Measurements from ENCODE around the gene NECAB2.

The NECAB2 gene

DNA sequence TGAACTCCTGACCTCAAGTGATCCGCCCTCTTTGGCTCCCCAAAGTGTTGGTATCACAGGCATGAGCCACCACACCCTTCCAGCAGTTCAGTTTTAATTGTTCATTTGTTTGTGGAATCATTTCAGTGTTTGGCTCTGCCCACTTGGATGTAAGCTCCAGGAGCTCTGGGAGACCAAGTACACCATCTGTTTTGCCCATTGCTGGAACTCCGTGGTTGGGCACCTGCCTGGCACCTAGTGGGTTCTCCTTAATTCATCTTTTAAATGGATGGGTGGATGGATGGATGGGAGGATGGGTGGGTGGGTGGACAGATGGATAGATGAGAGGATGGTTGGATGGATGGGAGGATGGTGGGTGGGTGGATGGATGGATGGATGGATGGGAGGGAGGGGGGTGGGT is 953 bp upstream of the NECAB2 start:
- no peak for DNase-seq (ENCODE audit: low read depth, low spot score)

GRCh38 chr16:83968306-83968851 is 335 bp downstream of the NECAB2 start:
- no peak for DNase-seq (ENCODE audit: low read depth, low spot score)

GRCh38 chr16:83968891-83969649 is 1.0 kb downstream of the NECAB2 start:
- DNase-seq (ENCODE audit: low read depth, low spot score), result no peak

DNA sequence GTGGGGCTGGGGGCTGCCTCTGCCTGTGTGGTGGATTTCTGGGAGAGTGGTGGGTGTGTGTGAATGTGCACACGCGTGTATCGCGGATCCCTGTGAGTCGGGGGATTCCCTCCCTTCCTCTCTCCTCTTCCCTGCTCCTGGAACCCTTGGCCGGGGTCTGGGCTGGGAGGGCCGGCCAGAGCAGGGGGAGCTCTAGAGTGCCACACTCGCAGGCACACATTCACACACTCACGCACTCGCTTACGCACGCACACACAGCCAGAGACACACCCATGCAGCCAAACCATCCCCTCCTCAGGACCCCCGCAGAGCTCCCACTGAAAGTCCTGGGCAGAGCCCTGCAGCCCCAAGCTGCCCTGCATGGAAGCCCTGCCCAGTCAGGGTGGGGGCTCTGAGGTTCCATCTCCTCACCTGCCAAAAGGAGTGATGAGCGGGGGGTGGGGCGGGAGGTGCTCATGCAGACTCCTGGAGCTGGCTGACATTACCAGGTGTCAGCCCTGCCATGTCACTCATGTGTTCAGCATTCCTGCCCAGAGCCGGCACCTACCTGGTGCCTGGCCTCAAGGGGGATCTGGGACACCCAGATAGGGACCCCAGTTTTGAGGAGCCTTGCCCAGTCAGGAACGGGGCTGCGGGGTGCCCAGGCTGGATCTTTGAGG is 1.9 kb downstream of the NECAB2 start:
- DNase-seq (ENCODE audit: low read depth, low spot score), result no peak

GRCh38 chr16:83970430-83970815 is 2.4 kb downstream of the NECAB2 start:
- no peak for DNase-seq (ENCODE audit: low read depth, low spot score)

DNA sequence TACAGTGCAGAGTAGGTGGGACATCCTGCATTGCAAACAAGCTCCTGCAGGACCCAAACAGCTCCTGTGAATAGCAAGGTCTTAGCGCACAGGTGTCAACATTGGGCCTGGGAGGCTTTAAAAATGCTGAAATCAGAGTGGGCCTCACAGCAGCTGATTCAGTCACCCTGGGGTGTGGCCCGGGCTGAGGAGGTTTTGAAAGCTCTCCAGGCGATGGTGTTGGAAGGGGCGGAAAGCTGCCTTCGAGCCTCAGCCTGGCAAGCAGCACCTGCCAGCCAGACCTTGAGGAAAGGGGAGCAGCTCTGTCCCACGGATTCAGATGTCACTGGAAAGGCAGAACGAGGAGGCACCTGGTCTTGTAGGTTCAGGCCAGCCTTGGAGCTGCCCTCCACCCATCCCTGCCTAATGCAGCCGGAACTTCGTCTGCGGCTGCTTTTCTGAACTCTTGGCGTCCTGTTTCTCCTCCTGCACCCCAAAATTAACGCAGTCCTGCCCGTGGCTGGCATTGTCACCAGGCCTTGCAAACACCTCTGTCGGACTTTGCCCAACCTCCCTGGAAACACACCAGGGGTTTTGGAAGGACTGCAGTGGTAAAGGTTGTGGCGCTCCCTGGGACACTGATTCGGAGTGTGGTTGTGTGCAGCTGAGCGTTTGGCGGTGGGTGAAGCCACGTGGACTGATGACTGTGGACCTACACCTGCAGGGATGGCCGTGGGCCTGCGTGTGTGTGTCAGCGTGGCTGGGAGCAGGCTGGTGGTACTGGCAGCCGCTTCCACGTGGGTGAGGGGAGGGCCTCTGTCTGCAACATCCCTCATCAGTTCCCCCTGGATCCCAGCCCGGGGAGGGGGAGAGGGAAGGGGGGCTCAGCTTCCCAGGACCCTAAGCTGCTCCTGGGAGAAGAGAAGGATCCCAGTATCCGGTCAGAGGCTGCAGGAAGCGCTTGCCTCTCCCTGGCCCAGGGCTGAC is 3.4 kb downstream of the NECAB2 start:
- no peak for DNase-seq (ENCODE audit: low read depth, low spot score)

DNA sequence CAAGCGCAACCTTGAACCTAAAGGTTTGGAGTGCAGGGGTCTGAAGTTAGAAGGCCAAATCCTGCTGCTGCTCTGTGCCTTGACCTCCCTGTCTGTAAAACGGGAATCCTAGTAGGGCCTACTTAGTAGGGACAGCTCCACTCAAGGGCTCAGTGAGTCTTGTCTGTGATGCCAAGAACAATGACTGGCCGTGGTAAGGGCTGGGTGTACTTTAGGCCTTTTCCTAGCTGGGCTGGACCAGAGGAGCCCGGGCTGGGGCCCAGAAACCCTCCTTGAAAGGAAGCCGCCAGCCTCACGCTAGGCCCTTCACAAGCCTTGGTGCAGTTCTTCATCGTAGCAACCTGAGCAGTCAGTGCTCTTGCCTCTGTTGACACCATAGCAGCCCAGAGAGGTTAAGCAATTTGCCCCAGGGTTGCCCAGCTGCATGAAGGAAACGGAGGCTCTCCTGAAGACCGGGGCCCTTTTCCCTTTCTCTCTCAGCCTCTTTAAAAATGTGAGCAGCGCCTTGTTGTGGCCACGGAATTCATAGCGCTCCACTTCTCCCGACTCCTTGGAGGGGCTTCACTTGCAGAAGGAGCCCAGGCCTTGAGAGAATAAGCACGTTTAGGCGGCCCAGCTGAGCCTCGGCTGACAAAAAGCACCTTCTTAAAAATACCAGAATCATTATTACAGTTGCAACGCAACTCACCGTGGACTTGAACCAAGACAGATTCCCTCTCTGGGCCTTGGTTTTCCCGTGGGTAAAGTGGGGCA is 4.4 kb downstream of the NECAB2 start:
- no peak for DNase-seq (ENCODE audit: low read depth, low spot score)

- DNase-seq (ENCODE audit: low read depth, low spot score), result no peak
Measured at GRCh38 chr16:83973077-83973476, 5.0 kb downstream of the NECAB2 start.

GRCh38 chr16:83973581-83974385 is 5.7 kb downstream of the NECAB2 start:
- DNase-seq (ENCODE audit: low read depth, low spot score), result no peak

DNA sequence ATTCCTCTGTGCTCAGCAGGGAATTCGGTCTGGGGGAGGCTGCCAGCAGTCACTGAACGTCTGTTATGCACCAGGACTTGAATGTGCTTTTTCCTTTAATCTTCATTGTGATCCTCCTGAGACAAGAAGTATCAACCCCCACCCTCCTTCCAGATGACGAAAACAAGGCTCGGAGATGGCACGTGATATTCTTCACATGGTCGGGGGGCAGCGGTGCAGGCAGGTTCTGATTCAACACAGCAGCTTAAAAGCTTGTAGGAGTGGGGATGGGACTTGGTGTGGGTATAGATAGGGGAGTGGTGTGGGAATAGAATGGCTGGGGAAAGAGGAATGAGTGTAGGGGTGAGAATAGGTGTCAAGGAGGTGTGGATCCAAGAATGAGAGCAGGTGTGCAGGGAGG is 6.4 kb downstream of the NECAB2 start:
- no peak for DNase-seq (ENCODE audit: low read depth, low spot score)

- no peak for DNase-seq (ENCODE audit: low read depth, low spot score)
Measured at GRCh38 chr16:83975590-83976260, 7.7 kb downstream of the NECAB2 start.

- DNase-seq (ENCODE audit: low read depth, low spot score), result no peak
Measured at GRCh38 chr16:83977056-83977815, 9.2 kb downstream of the NECAB2 start.

DNA sequence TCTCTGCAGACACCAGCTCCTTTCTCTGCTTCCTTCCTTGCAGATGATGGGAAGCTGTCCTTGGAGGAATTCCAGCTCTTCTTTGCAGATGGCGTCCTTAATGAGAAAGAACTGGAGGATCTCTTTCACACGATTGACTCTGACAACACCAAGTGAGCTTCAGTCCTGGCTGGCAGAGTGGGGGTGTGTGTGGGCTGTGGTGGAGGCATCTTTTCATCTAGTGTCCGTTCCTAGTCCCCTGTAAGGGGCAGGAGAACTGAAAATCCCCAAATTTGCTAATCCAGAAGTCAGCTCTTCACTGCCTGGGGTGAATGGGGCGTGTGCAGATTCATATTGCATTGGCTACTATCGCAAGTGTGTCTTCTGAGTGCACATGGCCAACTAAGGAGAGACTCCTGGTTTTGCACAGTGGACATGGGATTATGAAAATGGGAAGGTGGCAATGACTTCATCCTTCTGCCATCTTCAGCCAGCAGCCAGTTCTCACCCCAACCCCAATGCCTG is 10.4 kb downstream of the NECAB2 start:
- no peak for DNase-seq (ENCODE audit: low read depth, low spot score)

- no peak for DNase-seq (ENCODE audit: low read depth, low spot score)
Measured at GRCh38 chr16:83979441-83979840, 11.4 kb downstream of the NECAB2 start.

- DNase-seq (ENCODE audit: low read depth, low spot score), result no peak
Measured at GRCh38 chr16:83980794-83981193, 12.8 kb downstream of the NECAB2 start.

DNA sequence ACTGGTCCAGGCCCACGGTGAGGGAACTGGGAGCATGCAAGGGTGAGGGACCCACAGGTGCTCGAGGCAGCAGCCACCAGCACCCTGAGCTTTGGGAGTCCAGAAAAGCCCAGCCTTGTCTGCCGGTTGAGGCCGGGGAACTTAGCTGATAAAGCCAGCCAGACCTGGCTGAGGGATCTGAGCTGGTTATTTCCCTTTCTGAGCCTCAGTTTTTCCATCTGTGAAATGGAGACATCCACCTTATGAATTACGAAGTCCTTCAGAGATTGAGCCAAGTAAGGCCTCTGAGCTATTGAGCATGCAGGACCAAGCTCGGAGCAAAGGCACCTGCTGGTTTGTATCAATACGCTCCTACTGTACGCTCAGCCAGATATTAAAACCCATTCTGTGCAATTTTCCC is 13.8 kb downstream of the NECAB2 start:
- no peak for DNase-seq (ENCODE audit: low read depth, low spot score)

DNA sequence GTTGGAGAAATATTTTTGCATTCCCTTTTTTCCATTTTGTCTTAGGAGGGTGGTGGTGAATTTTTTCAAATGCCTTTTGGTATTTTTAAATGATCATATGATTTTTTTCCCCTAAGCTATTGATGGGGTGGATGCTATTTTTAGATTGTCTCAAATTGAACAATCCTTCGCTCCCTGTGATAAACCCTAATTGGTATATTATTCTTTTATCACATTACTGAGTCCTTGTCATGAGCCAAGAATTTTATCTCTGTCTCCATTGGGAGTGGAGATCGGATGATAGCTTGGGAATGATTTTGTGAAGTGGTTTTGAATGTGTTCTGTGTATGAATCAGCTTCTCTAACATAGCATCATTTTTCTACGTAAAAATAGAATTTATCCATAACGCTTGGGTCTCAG is 15.4 kb downstream of the NECAB2 start:
- DNase-seq (ENCODE audit: low read depth, low spot score), result no peak

DNA sequence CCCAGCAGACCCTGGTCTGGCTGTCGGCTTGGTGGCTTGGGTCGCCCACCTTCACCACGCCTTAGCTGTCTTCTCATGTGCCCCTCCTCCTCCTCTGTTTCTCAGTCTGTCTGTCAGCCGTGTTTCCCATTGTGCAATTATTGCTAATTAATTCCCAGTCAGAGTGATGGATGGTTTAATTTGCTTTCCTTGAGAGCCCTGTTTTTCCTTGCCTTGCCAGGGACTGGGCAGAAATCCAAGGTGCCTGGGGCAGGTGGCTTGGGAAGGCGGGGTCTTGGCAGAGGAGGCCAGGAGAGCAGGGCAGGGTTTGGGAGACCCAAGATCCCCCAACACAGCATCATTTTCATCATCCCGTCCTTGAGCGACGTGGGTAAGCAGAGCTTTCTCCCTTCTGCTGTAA is 21.3 kb downstream of the NECAB2 start:
- peak; percentile 70 for DNase-seq (ENCODE audit: low read depth, low spot score)

DNA sequence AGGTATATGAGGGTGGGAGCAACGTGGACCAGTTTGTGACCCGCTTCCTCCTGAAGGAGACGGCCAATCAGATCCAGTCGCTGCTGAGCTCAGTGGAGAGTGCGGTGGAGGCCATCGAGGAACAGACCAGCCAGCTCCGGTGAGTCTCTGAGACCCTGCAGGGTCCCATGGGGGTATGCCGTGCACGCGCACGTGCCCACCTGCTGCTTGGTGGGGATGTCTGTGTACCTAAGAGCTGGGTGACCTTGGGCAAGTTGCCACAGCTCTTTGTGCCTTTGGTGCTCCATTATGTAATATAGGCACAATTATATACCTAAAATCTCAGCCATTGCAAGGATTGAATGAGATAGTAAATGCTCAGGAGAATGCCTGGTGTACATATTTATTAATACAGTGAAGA is 22.4 kb downstream of the NECAB2 start:
- no peak for DNase-seq (ENCODE audit: low read depth, low spot score)
